Head of caudate nucleus (tissue), 42 donors: ENCODE measurements around the gene MBD2.
"Not testable (repeated sequence)": the region's sequence is repeated elsewhere in the genome, so short reads cannot be mapped to it uniquely, and the experiment has no call there.

Experiments
- DNase-seq, 42 donors: peaks; one replicate each; pipeline versions ENCODE4 v3.0.0 to v3.0.0-alpha.2; 2020 to 2021; ENCODE audit warnings: mixed read lengths in 7 of 42
- intact Hi-C: fragments of 100-400 bp; cut with DNase I; formaldehyde crosslinking; loops from one replicate; pipeline ENCODE4 v1.15.0; 2022

Gene MBD2

GRCh38 chr18:54206447-54206846 is 18.0 kb downstream of the MBD2 start:
- intact Hi-C loops: no loop called here
- DNase-seq: no peak

GRCh38 chr18:54205959-54206358 is 18.5 kb downstream of the MBD2 start:
- intact Hi-C loops: no loop called here
- DNase-seq: no peak

DNA sequence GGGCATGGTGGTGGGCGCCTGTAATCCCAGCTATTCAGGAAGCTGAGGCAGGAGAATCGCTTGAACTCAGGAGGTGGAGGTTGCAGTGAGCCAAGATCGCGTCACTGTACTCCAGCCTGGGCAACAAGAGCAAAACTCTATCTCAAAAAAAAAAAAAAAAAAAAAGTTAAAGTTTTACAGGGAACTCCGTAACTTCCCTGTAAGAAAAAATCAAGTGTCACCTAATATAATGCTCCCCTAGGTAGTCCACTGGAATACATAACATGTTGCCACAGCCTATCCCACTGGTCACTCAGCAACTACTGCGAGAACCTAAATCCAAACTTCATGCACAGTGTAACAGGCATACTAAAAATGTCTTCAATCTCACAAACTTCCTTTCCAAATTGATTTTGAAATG is 19.0 kb downstream of the MBD2 start:
- intact Hi-C loops, DNase-seq: not testable (repeated sequence)

- intact Hi-C loops: no loop called here
- no peak for DNase-seq
These were observed 19.6 kb downstream of the MBD2 start for GRCh38 chr18:54204883-54205282.

GRCh38 chr18:54203914-54204313 is 20.6 kb downstream of the MBD2 start:
- no peak for DNase-seq
- intact Hi-C loops: no loop called here

DNA sequence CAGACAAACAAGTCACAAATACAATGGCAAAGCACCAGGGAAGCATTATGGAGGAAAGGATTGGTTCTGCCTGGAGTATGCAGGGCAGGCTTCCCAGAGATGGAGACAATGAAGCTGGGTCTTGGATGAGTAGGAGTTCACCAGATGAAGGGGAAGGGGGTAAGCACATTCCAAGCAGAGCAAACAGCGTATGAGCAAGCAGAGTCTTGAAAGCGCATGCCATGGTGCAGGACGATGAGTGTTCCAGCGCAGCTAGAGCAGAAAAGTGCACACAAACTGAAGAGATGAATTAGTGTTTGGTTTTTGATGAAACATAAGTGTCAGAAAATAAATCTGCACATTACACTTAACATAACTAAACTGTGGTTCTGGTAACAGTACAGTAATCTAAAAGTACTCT is 21.6 kb downstream of the MBD2 start:
- DNase-seq: no peak
- intact Hi-C loops: no loop called here

- intact Hi-C loops: no loop called here
- no peak for DNase-seq
These were observed 26.6 kb downstream of the MBD2 start for GRCh38 chr18:54197747-54198411.

DNA sequence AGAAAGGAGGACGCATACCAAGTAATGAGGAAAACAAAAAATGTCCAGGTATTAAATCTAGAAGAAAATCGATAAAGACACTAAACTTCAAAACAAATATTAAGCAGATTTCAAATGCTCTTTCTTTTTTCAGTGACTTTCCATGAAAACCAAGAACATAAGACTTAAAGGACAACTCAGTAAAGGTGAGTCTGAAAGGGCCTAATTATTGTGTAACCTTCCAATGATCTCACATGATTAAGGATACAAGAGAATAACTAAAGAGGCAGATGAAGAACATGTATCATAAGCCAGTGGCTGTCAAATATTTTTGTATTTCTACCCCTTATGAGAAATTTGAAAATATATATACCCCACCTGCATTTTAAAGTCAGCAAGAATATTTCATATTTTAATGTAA is 30.7 kb downstream of the MBD2 start:
- intact Hi-C loops: no loop called here
- no peak for DNase-seq

DNA sequence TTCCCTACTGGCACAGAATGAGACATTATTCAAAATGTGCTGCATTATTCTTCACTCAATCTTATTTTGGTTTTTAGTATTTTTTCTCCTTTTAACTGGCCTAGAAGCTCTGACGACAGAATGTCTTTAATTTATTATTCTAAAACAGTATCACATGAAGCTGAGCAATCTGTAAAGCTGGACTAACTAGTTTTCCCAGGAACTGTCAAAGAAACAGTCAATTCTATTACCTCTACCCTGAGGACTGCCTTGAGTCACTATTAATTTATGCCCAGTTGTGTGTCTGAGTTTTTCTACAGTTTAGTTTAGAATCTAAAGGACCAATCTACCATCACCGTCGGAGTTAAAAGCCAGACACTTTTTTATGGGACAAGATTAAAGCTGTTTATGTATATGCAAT is 31.6 kb downstream of the MBD2 start:
- no peak for DNase-seq
- intact Hi-C loops: no loop called here

GRCh38 chr18:54192415-54192814 is 32.1 kb downstream of the MBD2 start:
- intact Hi-C loops: no loop called here
- DNase-seq: no peak

DNA sequence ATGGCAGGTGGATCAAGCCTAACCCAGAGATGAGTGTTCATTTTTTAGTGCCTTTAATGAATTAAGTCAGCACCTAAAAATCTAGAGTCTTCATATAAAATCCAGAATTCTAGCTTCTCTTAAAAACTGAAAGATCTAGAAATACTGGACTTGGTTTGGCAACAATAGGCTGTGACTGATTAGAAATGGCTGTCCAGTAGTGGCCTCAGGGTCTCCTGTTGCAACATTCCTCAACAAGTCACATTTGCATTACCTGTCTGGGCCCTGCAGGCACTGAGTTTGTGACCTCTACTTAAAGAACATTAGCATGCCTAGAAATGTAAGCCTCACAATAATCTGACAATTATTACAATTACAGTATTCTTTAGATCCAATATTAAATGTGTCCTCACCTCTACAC is 33.1 kb downstream of the MBD2 start:
- no peak for DNase-seq
- intact Hi-C loops: no loop called here

DNA sequence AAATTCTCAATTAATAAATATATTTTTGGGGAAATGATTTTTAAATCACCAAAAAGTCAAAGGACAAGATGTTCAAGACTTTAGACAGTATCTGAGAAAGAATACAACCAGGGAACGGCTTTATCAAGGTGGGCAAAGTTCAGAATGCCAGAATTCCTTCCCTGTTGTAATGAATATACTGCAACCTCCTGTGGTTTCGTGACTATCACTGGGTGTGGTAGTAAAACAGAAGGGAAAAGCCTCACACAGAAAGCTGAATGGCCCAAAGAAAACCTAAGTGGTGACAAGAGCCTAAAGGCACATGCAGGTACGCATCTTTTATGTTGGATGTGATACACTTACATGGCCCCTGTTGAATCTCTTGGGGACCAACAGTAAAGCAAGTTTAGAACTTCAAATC is 37.1 kb downstream of the MBD2 start:
- intact Hi-C loops: no loop called here
- DNase-seq: no peak

GRCh38 chr18:54184836-54185235 is 39.6 kb downstream of the MBD2 start:
- no peak for DNase-seq
- intact Hi-C loops: no loop called here

DNA sequence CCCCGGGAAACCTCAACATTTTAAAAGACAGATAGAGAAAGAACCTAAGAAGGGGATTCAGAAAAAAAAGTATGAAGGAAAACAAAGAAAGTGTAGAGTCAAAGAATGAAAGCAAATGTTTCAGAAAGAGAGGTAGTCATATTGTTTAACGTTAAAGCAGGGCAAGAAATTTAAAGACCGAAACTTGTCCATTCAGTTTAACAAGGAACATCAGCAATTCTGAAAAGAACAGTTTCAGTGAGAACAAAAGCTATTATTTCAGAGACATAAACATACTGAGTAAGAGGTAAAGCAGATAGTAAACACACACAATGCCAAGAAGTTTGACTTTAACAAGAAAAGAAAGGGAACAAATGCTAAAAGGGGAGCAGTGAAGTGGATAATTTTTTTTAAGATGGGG is 41.1 kb downstream of the MBD2 start:
- no peak for DNase-seq
- intact Hi-C loops: no loop called here

- intact Hi-C loops: no loop called here
- DNase-seq: no peak
These were observed 42.4 kb downstream of the MBD2 start for GRCh38 chr18:54181856-54182602.

DNA sequence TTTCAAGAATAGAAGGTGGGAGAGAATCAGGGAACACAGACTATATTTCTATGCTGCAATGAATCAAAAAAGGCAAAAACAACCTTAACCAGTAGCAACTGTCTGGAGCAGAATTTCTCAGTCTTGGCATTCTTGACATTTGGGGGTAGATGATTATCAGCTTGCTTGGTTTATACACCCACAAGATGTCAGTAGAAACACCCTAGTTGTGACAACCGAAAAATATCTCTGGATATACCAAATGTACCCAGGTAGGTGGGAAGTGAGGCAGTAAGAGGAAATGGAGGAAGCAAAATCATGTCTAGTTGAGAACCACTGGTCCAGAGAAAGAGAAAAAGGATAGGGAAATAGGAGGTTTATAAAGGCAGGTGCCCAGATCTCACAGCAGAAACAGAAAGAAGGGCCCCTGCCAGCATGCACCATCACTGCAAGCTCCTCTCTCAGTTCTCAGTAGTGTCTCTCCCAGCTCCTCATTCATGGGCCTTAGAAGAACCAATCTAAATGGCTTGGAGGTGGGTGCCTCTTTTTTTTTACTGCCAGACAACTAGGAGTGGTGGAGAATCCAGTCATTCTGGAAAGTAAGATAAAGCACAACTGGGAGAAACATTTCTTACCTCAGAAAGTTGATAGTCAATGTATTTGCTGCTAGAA is 50.4 kb downstream of the MBD2 start:
- peak in 6 of 42 donors; percentile 16 to 52 (median 28) for DNase-seq
- intact Hi-C loops: no loop called here

DNA sequence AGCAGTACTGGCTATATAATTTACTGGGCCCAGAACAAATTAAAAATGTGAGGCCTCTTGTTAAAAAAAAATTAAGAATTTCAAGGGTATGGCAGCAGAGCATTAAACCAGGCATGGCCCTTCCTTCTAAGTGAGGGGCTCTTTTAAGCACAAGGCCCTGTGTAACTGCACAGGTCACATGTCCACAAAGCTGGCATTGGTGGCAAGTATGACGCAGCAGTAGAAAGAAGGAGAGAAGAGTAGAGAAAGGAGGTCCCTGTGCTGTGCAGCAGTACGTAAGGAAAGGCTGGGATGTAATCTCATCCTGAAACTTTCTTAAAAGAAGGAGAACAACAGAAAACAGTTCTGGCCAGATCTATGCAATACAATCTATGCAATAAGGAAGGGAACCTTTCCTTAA is 51.2 kb downstream of the MBD2 start:
- intact Hi-C loops: no loop called here
- peak in 6 of 42 donors; percentile 8 to 51 (median 30) for DNase-seq

GRCh38 chr18:54169431-54170403 is 54.8 kb downstream of the MBD2 start:
- intact Hi-C loops: no loop called here
- DNase-seq: no peak

DNA sequence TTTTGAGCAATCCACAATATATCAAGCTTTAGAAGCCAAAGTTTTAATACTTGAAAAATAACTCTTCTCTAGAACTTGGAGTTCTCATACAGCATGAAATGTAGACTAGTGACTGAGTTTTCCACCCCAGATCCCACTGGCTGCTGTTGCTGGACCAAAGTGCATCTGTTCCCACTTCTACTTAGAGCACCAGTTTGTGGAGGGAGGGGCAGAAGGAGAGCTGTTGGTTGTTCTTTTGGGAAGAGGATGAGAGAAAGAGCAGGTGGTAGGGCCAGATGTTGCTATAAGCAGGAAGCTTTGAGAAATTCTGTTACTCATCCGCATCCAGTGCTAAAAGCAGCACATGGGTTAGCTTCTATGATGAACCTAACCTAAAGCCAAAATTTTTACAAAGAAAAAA is 59.0 kb downstream of the MBD2 start:
- intact Hi-C loops: no loop called here
- no peak for DNase-seq
